GM18867 (cell line): ENCODE data around the gene GRAMD4.

Source experiments
- ATAC-seq: cut with Tn5 transposase; IDR thresholded peaks from one replicate; pipeline ENCODE4 v1.9.1; 2021; ENCODE audit warnings: mild to moderate bottlenecking, moderate library complexity; ENCODE audit not compliant: unreplicated experiment

The GRAMD4 gene

DNA sequence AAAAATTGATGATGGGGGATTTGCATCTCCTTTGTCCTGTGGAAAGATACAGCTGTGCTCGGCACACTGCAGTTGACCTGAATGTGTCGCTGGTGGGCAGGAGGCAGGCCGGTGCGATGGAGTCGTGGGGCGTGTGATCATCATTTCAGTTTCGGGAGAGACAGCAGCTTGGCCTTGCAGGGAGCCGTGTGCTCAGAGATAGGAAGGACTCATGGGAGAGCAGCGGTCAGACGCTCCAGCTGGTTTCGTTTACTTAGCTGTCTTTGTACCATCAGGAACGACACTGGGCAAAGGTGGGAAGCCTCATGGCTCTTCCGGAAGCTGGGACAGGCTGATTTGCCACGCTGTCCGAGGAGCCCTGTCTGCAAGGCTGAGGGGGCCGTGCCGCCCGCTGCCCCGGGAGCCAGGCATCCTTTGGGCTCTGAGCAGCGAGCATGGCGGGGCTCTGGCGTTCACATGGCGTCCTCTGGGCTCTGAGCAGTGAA lies 32.7 kb downstream of the GRAMD4 start:
- no peak for ATAC-seq

DNA sequence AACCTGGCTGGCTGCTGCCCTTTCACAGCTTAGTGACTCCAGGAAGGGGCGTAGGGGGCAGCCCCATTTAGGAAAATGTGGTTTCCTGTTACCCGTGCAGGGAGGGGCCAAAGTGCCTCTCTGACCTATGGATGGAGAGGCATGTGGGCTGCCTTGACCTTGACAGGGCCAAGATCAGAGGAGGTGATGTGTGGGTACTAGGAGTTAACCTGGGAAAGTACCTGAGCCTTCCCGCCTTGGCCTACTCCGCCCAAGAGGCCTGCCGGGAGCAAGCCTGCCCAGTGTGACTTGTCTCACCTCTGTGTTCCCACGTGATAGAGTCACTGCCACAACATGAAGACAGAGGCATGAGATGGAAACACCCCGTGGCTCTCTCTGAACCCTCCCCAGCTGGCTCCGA lies 33.4 kb downstream of the GRAMD4 start:
- ATAC-seq: no peak

DNA sequence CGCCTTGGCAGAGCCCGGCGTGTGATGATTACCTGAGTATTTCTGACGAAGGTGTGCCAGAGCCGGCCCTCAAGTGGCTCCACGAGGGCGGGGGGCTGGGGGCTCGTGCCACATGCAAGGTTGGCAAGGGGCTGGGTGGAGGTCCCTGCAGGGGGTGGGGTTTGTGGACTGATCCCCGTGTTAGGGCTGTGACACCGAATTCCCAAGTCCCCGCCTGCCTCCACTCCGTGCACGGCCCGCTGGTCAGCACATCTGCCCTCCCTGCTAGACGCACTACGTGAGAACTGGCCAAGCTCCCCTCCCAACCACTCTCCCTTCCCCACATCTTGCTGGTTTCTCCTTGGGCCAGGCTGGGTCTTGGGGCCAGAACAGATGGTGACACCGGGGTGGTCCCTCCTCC lies 34.2 kb downstream of the GRAMD4 start:
- ATAC-seq: no peak

DNA sequence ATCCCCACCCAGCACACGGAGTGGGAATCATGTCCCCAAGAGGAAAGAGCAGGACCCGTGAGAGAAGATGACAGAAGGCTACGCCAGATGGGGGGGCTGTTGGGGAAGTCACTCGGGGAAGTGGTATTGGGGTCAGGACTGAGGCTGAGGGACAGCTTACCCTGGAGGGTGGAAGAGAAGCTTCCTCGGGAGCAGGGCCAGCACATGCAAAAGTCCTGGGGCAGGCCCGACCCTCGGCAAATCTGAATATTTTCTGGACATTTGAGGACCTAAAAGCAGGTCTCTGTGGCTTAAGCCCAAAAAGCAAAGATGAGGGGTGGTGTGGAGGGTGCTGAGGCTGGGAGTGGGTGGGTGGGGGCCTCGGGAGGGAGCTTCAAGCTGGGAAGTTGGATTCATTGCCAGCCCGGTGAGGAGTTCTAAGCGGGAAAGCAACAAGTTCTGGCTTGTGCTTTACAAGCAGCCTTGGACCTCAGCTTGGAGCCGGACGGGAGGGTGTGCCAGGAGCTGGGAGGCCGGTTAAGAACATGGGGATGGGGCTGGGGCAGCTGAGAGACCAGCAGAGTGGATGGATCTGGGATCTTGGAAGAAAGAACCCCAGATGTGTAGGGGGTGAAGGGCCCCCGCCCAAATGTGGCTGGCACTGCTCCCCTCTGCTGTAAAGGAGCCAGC lies 34.9 kb downstream of the GRAMD4 start:
- no peak for ATAC-seq

DNA sequence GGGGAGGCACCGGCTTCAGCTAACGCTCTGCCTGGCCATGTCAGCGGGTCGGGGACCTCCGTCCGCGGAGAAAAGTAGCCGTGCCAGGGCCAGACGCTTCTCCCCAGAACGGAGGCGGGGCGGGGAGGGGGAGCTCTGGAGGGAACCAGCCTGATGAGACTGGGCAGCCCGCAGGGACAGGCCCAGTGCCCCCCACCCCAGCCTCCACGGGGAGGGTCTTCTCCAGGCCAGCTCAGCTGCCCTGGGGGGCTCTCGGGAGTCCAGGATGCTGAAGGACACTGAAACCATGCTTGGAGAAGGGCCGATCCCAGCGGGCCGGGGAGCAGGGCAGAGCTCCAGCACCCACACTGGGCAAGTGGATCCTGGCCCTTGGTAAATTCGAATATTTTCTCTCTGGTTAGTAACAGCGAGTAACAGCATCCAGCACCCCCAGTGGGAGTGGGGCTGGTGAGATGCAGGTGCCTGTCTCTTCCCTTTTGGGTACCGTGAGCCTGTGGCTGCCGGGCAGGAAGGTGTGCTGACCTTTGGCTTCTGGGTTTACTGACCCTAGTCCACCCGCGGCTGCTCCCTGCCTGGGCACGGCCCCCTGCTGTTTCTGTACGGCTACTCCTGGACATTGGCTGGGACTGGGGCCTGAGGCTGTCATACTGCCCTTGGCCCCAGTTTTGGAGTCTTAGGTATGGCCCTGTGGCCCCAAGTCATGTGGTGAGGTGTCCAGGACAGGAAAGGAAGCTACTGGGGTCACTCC lies 35.8 kb downstream of the GRAMD4 start:
- no peak for ATAC-seq

DNA sequence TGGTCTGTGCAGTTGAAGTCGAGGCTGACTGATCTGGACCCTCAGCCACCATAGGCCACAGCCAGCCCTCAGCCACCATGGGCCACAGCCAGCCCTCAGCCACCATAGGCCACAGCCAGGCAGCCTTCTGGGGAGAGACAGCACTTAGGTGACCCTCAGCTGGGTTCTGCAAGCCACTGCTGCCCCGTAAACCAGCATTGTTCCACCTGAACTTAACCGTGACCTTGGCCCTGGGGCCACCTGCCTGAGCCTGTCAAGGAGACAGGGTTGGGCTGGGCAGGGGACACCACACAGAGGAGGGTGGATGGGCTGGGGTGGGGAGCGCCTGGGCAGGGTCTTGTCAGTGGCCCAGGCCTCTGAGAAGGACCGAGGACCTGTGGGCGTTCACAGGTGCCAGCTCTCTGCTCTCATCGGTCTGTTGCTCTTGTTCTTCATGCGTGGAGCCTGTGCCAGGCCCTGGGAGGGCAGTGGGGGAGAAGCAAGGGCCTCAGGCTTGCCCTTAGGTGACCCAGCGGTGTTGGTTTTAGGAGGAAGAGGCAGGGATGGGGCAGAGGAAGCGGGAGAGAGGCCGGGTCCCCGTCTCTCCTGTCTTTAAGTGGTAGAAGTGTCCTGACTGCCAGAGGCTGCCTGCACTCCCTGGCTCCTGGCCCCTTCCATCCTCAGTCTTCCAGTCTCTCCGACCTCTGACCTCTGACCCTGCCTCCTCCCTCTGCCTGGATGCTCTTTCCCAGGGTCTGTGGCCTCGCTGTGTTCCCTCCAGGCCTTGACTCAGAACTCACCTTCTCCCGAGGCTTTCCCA lies 36.9 kb downstream of the GRAMD4 start:
- no peak for ATAC-seq

DNA sequence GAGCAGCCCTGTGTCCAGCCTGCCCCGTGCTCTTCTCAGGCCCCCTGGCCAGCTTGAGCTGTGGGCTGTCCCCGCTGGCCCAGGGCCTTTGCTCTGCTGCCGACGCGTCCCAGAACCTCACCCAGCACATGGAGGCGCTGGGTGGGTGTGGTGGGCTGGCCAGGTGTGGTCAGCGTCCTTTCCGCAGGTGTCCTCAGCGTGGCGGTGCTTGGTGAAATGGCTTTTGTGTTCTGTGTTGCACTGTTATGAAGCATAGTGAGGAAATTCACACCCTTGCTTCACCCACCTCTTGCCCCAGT lies 37.4 kb downstream of the GRAMD4 start:
- ATAC-seq: no peak

DNA sequence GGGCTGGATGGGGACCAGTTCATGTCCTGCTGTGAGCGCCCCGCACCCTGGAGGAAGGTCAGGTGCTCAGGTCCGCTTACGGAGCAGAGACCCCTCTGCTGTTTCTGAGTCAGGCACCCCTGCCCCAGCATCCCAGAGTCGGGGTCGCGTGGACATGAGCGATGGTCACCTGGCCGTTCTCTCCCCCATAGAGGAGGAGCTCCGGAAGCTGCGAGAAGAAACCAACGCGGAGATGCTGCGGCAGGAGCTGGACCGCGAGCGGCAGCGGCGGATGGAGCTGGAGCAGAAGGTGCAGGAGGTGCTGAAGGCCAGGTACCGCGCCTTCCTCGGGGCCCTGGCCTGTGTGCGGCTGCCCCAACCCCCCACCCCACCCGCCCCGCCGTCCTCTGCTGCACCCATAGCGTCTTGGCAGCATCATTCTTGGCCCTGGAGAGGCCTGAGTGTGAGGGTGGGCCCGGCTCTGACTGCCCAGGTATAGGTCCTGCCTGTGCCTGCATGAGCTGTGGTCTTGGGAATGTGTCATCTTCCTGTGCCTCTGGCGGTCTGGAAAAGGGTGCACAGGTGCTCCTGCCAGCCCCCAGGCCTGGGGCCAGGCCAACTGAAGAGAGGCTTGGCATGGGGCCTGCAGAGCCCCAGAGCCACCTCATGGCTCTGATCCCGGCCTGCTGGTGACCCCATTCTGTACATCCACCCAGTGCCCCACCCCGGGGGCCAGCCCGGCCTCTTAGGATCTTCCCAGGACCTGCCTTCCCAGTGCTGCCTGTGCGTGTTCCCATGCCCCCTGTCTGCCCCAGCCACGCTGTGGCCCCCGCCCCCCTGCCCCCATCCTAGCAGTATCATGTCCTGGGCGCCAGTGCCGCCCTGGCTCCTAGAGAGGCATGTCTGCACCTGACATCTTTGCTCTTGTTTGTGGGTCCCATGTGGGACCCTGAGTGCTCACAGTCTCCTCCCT lies 38.1 kb downstream of the GRAMD4 start:
- ATAC-seq: no peak

DNA sequence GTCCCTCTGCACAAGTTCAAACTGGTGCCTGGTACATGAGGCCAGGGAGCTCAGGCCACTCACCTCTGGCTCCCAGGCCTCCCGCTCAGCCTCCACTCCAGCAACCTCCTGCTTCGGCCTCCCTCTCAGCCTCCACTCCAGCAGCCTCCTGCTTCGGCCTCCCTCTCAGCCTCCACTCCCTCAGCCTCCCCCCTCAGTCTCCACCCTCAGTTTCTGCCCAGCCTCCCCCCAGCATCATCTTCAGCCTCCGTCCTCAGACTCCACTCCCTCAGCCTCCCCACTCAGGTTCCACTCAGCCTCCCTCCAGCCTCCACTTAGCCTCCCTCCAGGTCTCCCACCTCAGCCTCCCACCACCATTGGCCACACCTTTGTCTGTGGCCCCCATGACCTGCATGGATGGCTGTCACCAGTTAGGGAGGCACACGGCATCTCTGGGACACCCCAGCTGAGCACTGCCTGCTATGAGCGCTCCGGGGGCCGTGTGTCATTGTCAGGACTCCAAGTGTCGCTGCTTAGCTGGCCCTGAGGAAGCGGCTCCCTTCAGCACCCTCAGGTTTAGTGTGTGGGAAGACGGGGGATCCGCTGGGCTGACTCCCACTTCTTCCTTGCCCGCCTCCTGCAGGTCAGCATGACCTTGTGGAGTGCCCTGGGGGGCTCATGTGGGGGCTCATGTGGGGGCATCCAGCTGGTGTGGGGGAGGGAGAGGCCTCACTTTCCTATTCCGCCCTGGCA lies 39.0 kb downstream of the GRAMD4 start:
- ATAC-seq: no peak

DNA sequence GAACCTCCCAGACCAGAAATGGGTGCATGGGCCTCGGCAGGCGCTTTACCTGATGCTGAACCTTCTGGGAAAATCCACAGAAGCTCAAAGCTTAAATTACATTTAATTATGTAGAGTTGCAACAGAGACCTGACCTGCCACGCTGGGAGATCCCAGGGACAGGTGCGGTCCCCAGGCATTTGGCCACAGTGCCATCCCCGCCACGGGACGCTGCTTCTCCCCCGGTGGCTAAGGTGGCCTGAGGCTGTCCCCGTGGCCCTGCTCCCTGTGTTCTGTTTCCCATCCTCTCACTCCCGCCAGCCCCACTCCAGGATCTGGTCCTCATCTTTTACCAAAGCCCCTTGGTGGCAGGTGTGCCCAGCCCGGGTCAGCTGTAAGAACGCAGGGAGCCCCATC lies 39.6 kb downstream of the GRAMD4 start:
- ATAC-seq: no peak

DNA sequence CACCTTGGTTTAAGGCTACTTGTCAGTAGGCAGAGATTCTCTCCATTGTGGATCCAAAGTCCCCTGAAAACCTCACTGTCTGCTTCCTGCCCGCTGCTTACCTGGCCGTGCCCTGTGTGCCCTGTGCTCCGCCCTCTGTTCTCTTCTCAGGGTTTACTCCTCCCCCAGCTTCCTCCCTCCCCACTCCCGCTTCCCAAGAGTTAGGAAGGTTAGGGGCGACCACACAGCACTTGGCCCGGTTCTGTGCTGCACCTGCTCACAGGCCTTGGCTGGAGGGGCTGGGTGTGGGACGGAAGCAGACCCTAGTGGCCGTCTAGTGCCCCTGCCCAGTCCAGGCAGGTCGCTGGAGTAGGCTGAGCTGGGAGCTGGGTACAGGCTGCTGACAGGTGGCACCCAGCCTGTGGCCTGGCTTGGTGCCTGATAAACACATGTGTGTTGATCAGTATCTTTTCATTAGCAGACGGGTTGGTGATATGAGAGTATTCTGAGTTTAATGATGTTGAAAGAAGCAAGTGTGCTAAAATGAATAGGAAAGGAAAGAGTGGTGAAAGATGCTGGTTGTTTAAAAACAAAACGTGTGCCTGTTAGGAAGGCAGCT lies 40.5 kb downstream of the GRAMD4 start:
- ATAC-seq: no peak

DNA sequence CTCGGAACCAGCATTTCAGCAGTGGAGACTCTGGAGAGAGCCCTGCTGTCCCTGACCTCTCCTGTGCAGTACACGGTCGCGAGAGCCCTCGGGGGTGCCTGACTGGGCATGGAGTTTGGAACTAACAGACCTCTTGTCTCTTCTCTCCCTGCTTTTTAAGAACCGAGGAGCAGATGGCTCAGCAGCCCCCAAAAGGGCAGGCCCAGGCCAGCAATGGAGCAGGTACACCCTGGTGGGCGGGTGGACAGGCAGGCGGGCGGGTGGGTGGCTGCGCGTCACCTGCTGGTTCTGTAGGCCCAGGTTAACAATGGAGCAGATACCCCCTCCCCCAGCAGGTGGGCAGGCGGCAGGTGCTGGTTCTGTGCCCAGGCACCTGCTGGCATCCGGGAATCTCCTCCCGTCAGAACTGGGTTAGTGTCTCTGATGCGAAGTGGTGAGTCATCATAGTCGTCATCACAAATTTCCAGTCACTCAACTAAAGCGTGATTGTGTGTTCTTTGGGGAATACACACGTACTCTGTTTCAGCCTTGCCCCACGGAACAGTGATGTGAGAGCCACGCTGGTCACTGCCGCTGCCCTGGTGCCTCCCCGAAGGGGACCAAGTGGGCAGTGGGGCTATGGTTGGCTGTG lies 41.1 kb downstream of the GRAMD4 start:
- ATAC-seq: no peak

DNA sequence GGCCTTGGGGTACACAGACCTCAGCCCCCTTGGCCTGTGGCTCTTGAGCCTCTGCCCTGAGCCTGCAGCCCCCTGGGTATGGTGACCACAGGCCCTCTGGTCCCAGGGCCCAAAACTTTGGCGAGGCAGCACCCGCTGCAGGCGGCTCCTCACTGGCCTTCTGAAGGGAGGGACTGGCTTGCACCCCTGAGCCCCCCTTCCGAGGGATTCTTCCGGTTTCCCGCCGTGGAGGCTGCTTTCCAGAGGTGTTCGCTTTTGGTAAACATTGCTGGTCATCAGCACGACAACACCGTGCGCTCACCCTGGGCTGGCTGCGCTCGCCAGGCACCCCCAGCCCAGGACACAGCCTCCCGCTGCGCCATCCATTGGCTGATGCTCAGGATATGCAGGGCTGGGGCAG lies 42.0 kb downstream of the GRAMD4 start:
- no peak for ATAC-seq

DNA sequence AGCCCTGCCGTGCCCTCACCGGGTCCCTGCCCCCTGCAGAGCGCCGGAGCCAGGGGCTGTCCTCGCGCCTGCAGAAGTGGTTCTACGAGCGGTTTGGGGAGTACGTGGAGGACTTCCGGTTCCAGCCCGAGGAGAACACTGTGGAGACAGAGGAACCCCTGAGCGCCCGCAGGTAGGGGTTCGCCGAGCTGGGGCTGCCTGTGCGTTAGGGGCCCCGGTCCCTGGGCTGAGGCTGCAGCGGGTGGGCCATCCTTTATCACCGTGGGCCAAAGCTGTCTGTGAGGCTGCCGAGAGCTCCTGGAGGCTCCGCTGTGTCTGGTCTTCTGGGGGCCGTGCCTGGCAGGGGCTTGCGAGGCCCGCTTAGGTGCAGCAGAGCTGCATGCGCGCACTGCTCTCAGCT lies 42.8 kb downstream of the GRAMD4 start:
- no peak for ATAC-seq

DNA sequence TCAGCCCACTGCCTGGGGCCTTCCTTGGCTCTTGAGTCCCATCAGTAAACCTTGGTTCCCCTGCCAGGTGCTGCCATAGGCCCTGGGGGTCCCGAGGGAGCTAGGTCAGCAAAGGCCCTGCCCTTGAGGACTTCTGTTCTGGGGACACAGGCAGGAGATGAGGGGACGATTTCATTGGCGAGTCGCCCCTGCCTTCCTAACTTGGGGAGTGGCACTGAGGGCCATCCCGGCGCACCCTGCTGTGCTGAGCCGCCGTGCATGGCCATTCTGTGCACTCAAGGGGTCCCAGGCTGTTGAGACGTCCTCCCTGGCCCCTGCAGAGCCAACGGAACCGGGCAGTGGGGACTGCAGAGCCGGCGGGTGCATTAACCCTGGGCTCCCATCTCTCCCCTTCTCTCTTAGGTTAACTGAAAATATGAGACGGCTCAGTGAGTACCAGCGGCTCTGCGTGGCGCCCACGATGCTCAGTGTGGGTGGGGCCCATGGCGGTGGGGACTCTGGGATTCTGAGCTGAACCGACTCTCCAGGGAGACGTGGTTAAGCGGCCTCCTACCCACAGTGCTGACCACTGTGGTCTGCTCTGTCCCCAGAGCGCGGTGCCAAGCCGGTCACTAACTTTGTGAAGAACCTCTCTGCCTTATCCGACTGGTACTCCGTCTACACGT lies 43.4 kb downstream of the GRAMD4 start:
- ATAC-seq: no peak

DNA sequence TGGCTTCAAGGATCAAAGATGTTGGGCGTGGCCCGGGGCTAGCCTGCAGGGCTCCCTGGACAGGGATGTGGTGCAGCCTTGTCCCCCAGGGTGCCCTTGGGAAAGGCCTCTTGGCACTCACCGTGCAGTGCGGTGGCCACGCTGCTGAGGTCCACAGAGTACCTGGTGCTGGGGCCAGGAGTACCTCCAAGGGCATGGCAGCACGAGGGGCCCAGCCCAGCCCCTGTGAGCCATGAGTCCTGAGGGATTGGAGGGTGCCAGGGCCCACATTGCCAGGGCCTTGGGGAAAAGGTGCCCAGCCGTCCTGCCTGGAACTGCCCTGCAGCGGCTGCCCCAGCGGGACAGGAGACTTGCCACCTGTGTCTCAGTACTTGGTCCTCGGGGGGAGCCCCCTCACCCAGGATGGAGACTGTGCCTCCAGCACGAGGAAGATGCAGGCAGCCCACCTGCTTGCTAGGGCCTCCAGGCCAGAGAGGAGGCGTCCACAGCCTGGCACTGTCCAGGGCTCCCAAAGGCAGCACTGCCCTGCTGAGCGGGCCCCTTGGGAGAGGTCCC lies 44.2 kb downstream of the GRAMD4 start:
- ATAC-seq: no peak

DNA sequence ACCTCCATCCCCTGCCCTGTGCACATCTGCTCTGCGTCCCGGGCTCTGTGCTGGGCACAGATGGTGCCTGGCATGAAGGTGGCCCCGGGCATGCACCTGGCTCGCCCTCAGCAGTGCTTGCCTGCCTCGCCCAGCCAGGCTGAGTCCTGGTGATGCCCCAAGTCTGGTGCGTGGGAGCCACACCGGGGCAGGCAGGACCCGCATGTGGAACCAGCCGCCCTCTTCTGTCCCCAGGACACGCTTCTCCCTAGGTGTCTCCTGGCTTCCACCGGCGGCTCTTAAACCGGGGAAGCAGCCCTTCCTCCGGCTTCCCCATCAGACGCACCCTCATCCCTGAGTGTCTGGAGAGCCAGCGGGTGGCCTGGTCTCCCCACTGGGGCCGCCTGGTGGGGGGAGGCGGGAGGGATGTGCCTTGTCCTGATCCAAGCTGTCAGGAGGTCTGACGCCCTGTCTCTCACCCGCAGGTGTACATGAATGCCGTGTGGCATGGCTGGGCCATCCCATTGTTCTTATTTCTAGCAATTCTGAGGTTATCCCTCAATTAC lies 45.0 kb downstream of the GRAMD4 start:
- ATAC-seq: no peak

DNA sequence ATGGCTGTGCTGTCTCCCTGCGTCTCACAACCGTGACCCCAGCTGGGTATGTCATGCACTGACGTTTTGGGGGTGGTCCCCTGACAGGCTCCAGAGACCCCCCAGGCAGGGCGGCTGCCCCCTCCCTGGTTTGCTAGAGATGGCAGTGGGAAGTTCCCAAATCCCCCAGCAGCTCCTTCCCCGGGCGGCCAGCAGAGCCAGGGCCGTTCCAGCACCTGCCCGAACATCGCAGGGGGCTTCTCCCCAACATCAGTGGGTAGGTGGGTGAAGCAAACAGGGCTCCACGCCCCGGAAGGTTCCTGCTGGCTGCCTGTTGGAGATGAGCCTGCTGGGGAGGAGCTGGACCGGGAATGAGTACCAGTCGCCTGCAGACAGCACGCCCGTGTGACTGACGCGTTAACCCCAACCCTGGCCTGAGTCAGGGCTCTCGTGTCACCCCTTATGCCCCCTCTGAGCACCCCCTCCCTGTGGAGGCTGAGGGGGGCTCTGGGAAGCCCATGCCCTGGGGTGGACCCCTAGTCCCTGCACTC lies 45.6 kb downstream of the GRAMD4 start:
- no peak for ATAC-seq
